Endothelial cell of umbilical vein (primary cell): Measurements from ENCODE around the gene FGFR4. TPM values are rescaled to one million over a fixed set of nuclear protein-coding genes. Genes with fewer than 3 reads are reported as not detected.

Source experiments
- BruUV-seq: library from RNA; stranded (reverse); fragments of 400-500 nt; replicated peaks from 2 replicates; lab custom pipeline; 2021; lab: Mats Ljungman, UMichigan
- CTCF ChIA-PET: fragments of 300-600, 350-600 bp; sonication (Branson Sonifier 250); formaldehyde crosslinking; loops from one replicate; lab custom pipeline; 2021; ENCODE audit warnings: antibody characterized with exemption, inconsistent platforms; lab: Charles Lee
- POLR2A ChIA-PET: fragments of 300-600, 350-600 bp; sonication (Branson Sonifier 250); formaldehyde crosslinking; loops from one replicate; lab custom pipeline; 2021; ENCODE audit warnings: antibody characterized with exemption, inconsistent platforms; lab: Charles Lee
- DNase-seq: peaks from one replicate; pipeline ENCODE4 v3.0.0-alpha.2; 2011; ENCODE audit warnings: low read depth, low spot score
- FAIRE-seq: peaks from 2 replicates; lab custom pipeline; 2011; peaks lifted over from hg19 to GRCh38; lab: Jason Lieb, UNC
- H2AFZ ChIP-seq: 2 replicates; pipeline ENCODE4 v1.6.0; 2012; ENCODE audit warnings: low read depth, low read length, control low read depth, inconsistent platforms
- H3K27ac ChIP-seq: 2 replicates; pipeline ENCODE4 v1.5.1; 2011; ENCODE audit warnings: low read depth, mild to moderate bottlenecking, control low read depth, low read length, moderate library complexity; ENCODE audit not compliant: insufficient read depth
- H3K27me3 ChIP-seq, 2 experiments: 2 replicates each; pipeline versions ENCODE4 v1.6.0 to v1.6.1; 2011; ENCODE audit warnings: low read length in 2 of 2, mixed read lengths in 1 of 2; ENCODE audit not compliant: control insufficient read depth in 2 of 2, insufficient read depth in 2 of 2
- H3K36me3 ChIP-seq, 2 experiments: 2 replicates in 1 of 2; 3 replicates in 1 of 2; pipeline ENCODE4 v1.5.1; 2011; ENCODE audit warnings: low read length in 2 of 2, mild to moderate bottlenecking in 1 of 2, moderate library complexity in 1 of 2; ENCODE audit not compliant: control insufficient read depth in 2 of 2, insufficient read depth in 2 of 2; ENCODE audit errors: extremely low read depth in 1 of 2
- H3K4me1 ChIP-seq: 3 replicates; pipeline ENCODE4 v1.5.1; 2011; ENCODE audit warnings: mild to moderate bottlenecking, low read length; ENCODE audit not compliant: control insufficient read depth, insufficient read depth; ENCODE audit errors: extremely low read depth
- H3K4me2 ChIP-seq: 2 replicates; pipeline ENCODE4 v1.6.1; 2011; ENCODE audit warnings: low read length, control low read depth, mixed read lengths; ENCODE audit not compliant: insufficient read depth
- H3K4me3 ChIP-seq, 3 experiments: fragments of 200-600 bp in 1 of 3; sonication (generic), shearing (Covaris generic) in 1 of 3; replicated peaks in 1 of 3; 2 replicates each; pipeline ENCODE4 v1.5.1; 2011 to 2016; ENCODE audit warnings: control low read depth in 3 of 3, low read length in 3 of 3, mild to moderate bottlenecking in 2 of 3, inconsistent platforms in 1 of 3, low read depth in 1 of 3, moderate library complexity in 1 of 3; ENCODE audit not compliant: insufficient read depth in 1 of 3
- H3K79me2 ChIP-seq: 2 replicates; pipeline ENCODE4 v1.6.0; 2012; ENCODE audit warnings: low read length, inconsistent platforms; ENCODE audit not compliant: control insufficient read depth, insufficient read depth
- H3K9ac ChIP-seq: replicated peaks from 2 replicates; pipeline ENCODE3; 2011; ENCODE audit warnings: low read length, control low read depth; ENCODE audit not compliant: insufficient read depth; ENCODE audit errors: extremely low read depth
- H3K9me1 ChIP-seq: replicated peaks from 3 replicates; pipeline ENCODE4 v1.6.0; 2011; ENCODE audit warnings: mild to moderate bottlenecking, low read length; ENCODE audit not compliant: control insufficient read depth, insufficient read depth; ENCODE audit errors: extremely low read depth
- H3K9me3 ChIP-seq: replicated peaks from 2 replicates; pipeline ENCODE4 v1.5.1; 2012; ENCODE audit warnings: low read length, inconsistent platforms; ENCODE audit not compliant: control insufficient read depth, insufficient read depth
- H4K20me1 ChIP-seq: replicated peaks from 2 replicates; pipeline ENCODE3; 2011; ENCODE audit warnings: mild to moderate bottlenecking, low read length; ENCODE audit not compliant: control insufficient read depth, insufficient read depth; ENCODE audit errors: extremely low read depth
- EZH2 ChIP-seq: IDR thresholded peaks from 2 replicates; pipeline ENCODE4 v1.6.1; 2012; ENCODE audit warnings: borderline replicate concordance, low read depth, mild to moderate bottlenecking, moderate library complexity, low read length, inconsistent platforms; ENCODE audit not compliant: severe bottlenecking
- FOS ChIP-seq: IDR thresholded peaks from 2 replicates; pipeline ENCODE4 v1.6.1; 2011; ENCODE audit warnings: mild to moderate bottlenecking, low read length, moderate library complexity, borderline replicate concordance; ENCODE audit not compliant: insufficient read depth
- GATA2 ChIP-seq: IDR thresholded peaks from 2 replicates; pipeline ENCODE4 v1.7.0; 2011; ENCODE audit warnings: low read depth, mild to moderate bottlenecking, moderate library complexity, mixed read lengths, low read length; ENCODE audit not compliant: insufficient read length, insufficient read depth
- JUN ChIP-seq: IDR thresholded peaks from 2 replicates; pipeline ENCODE4 v1.6.1; 2011; ENCODE audit warnings: borderline replicate concordance, low read depth; ENCODE audit not compliant: insufficient read length, insufficient read depth
- MYC ChIP-seq: IDR thresholded peaks from one replicate; pipeline ENCODE4 v1.6.1; 2011; ENCODE audit warnings: mild to moderate bottlenecking, low read depth, low read length
- POLR2A ChIP-seq: IDR thresholded peaks from 2 replicates; pipeline ENCODE4 v1.6.1; 2012; ENCODE audit warnings: low read depth, mild to moderate bottlenecking, control low read depth, low read length
- POLR2AphosphoS5 ChIP-seq: IDR thresholded peaks from 2 replicates; pipeline ENCODE4 v1.6.1; 2012; ENCODE audit warnings: low read depth, mild to moderate bottlenecking, control low read depth, low read length, moderate library complexity; ENCODE audit not compliant: insufficient read depth
- dilution Hi-C: fragments of 300-500 bp; cut with MboI; formaldehyde crosslinking; loops from one replicate; pipeline ENCODE4 v1.15.0; 2019; ENCODE audit warnings: low sequenced_read_pairs; ENCODE audit not compliant: extremely low pct_ligation_motif_present
- intact Hi-C: fragments of 100-400 bp; cut with micrococcal nuclease; formaldehyde crosslinking; loops from one replicate; pipeline ENCODE4 v1.10.0; 2022
- polyA plus RNA-seq, 4 experiments: library from polyadenylated mRNA; depleted of rRNA in 3 of 4; stranded (reverse) in 3 of 4; unstranded in 1 of 4; fragments of >200 nt; gene quantifications; 2 replicates each; pipeline versions ENCODE4 v1.2.1 to v1.2.3, GENCODE V29; 2011 to 2012; ENCODE audit warnings: missing spikeins in 1 of 4
- total RNA-seq: library from RNA; stranded (reverse); gene quantifications from 2 replicates; pipeline ENCODE4 v1.2.3, GENCODE V29; 2021
- TF ChIP-seq, protein P1 (sequence below): IDR thresholded peaks from 2 replicates; pipeline ENCODE4 v1.6.1; 2011; ENCODE audit not compliant: insufficient read depth, insufficient read length
- TF ChIP-seq, protein P2 (sequence below), 2 donors: IDR thresholded peaks; 1 replicate in 1 of 2; 2 replicates in 1 of 2; pipeline ENCODE4 v1.5.1; 2011; ENCODE audit warnings: low read length in 2 of 2, mild to moderate bottlenecking in 2 of 2, moderate library complexity in 2 of 2, control low read depth in 1 of 2, inconsistent platforms in 1 of 2, low read depth in 1 of 2; ENCODE audit not compliant: insufficient read depth in 1 of 2; ENCODE audit errors: extremely low read depth in 1 of 2

Gene FGFR4
- total and polyA plus RNA-seq, 2 donors (not counting 3 experiments of a cell fraction or from before 2014, with no cell fraction given) = 1.9 to 2.9 TPM

DNA sequence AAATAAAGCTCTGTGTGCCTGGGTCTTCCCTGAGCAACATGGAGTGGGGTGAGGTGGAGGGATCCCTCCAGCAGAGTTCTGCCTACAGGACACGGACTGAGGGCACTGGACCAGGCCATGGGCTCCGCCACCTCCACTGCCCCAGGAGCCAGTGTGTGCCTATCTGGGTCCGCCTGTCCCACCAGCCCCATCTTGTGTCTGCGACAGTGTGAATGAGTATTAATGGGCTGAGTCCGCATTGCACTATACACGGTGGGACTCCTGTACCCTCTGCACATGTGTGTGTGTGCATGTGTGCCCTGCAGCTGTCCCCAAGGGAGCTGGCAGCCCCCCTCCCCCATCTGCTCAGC is 11.4 kb downstream of the FGFR4 start:
- Histone ChIP-seq H4K20me1 (no peaks in the 10 kb centered on the region), H3K79me2 (no peaks in the 10 kb centered on the region), H3K27ac (no peak overlapping the region), H3K9me1 (no peaks in the 10 kb centered on the region), H3K4me2 (no peak overlapping the region), H3K4me3 (no peak overlapping the region), H3K4me1 (peaks cover 23% of the 10 kb centered on the region), H3K9ac (no peak overlapping the region), H2AFZ (no peak overlapping the region), H3K27me3 (no peaks in the 10 kb centered on the region), H3K9me3 (no peaks in the 10 kb centered on the region), H3K36me3 (no peaks in the 10 kb centered on the region)
- DNase-seq (no peak), FAIRE-seq (no peak)
- TF ChIP-seq MYC (no peak), JUN (no peak)
- dilution Hi-C loops (no loop called here), intact Hi-C loops (no loop called here)
- ChIA-PET CTCF (interaction anchor here (0.9 to 2.9 kb wide), 6 partner anchors 11 to 26 kb away, joined by 3 to 15 read pairs (median 10); partner anchors contain the start of gene FGFR4), POLR2A (no interaction called here)
- BruUV-seq = no TSS peak

GRCh38 chr5:177098470-177099141 is 11.9 kb downstream of the FGFR4 start:
- Histone ChIP-seq H3K4me2 (no peak overlapping the region), H3K27ac (no peak overlapping the region), H3K9me1 (no peaks in the 10 kb centered on the region), H2AFZ (no peak overlapping the region), H3K4me3 (no peak overlapping the region), H3K4me1 (peaks cover 20% of the 10 kb centered on the region), H3K9me3 (no peaks in the 10 kb centered on the region), H3K27me3 (no peaks in the 10 kb centered on the region), H4K20me1 (no peaks in the 10 kb centered on the region), H3K9ac (no peak overlapping the region), H3K79me2 (no peaks in the 10 kb centered on the region), H3K36me3 (no peaks in the 10 kb centered on the region)
- dilution Hi-C loops = no loop called here
- TF ChIP-seq, protein P1, sequence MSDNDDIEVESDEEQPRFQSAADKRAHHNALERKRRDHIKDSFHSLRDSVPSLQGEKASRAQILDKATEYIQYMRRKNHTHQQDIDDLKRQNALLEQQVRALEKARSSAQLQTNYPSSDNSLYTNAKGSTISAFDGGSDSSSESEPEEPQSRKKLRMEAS = no peak
- TF ChIP-seq FOS = no peak
- no peak for TF ChIP-seq GATA2
- TF ChIP-seq, protein P2, sequence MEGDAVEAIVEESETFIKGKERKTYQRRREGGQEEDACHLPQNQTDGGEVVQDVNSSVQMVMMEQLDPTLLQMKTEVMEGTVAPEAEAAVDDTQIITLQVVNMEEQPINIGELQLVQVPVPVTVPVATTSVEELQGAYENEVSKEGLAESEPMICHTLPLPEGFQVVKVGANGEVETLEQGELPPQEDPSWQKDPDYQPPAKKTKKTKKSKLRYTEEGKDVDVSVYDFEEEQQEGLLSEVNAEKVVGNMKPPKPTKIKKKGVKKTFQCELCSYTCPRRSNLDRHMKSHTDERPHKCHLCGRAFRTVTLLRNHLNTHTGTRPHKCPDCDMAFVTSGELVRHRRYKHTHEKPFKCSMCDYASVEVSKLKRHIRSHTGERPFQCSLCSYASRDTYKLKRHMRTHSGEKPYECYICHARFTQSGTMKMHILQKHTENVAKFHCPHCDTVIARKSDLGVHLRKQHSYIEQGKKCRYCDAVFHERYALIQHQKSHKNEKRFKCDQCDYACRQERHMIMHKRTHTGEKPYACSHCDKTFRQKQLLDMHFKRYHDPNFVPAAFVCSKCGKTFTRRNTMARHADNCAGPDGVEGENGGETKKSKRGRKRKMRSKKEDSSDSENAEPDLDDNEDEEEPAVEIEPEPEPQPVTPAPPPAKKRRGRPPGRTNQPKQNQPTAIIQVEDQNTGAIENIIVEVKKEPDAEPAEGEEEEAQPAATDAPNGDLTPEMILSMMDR (IDR thresholded peaks at IDR 0.05; ENCODE audit: extremely low read depth in 1 of 2, insufficient read depth in 1 of 2, low read depth in 1 of 2, low read length in 2 of 2) = no peak
- TF ChIP-seq MYC = no peak
- no peak for TF ChIP-seq POLR2A
- TF ChIP-seq EZH2 = no peak
- no peak for TF ChIP-seq JUN
- TF ChIP-seq POLR2AphosphoS5 = no peak
- DNase-seq (no peak), FAIRE-seq (no peak)
- ChIA-PET CTCF (interaction anchor here (0.9 to 2.9 kb wide), 6 partner anchors 10 to 27 kb away, joined by 3 to 15 read pairs (median 10); partner anchors contain the start of gene FGFR4), POLR2A (no interaction called here)
- BruUV-seq = no TSS peak
- intact Hi-C loops = no loop called here
